Measurements from ENCODE around the gene LBX1. TPM values are rescaled to one million over a fixed set of nuclear protein-coding genes. Genes with fewer than 3 reads are reported as not detected.

LBX1 gene
- total RNA-seq, 1 experiment from 2014 or later: 0.15 TPM

GRCh38 chr10:101256387-101256786 is 27.1 kb upstream of the LBX1 start:
- intact Hi-C loops (cut with micrococcal nuclease; ENCODE audit: unreplicated experiment): no loop called here
- Histone ChIP-seq H3K4me1 (ENCODE audit: control insufficient read depth, insufficient read depth, low read length) (no peaks in the 10 kb centered on the region), H3K36me3 (ENCODE audit: control insufficient read depth, insufficient read depth, low read length) (no peaks in the 10 kb centered on the region), H3K9me3 (ENCODE audit: control insufficient read depth, insufficient read depth, low read depth, low read length) (peaks cover 6% of the 10 kb centered on the region; the same call in 1 of the 2 replicates), H3K4me3 (ENCODE audit: low read depth in 2 of 2, low read length in 2 of 2) (no peak overlapping the region), H3K27ac (ENCODE audit: low read length) (no peak overlapping the region), H3K27me3 (ENCODE audit: control insufficient read depth, insufficient read depth, low read length) (no peaks in the 10 kb centered on the region)
- ATAC-seq (no peak), DNase-seq (ENCODE audit: low read depth, low spot score) (no peak)
- ChIA-PET CTCF (no interaction called here), POLR2A (no interaction called here)
- TF ChIP-seq REST (IDR thresholded peaks at IDR 0.05; ENCODE audit: insufficient read depth in 1 of 2, low read depth in 2 of 2, low read length in 1 of 2): no peak
- no peak for TF ChIP-seq POLR2AphosphoS5 (IDR thresholded peaks at IDR 0.05; ENCODE audit: low read depth, low read length)
- no peak for TF ChIP-seq CTCF (IDR thresholded peaks at IDR 0.05)
- no peak for TF ChIP-seq SIN3A (IDR thresholded peaks at IDR 0.05; ENCODE audit: borderline replicate concordance, insufficient read depth, low read depth, low read length)
- TF ChIP-seq TCF7L2 (IDR thresholded peaks at IDR 0.05; ENCODE audit: low read depth, low read length): no peak
- no TSS peak for BruUV-seq (replicated peaks)
- in situ Hi-C loops (cut with HindIII; ENCODE audit: low pct_unique_long_range_greater_than_20kb, low sequenced_read_pairs): no loop called here

- no TSS peak for BruUV-seq (replicated peaks)
- in situ Hi-C loops (cut with HindIII; ENCODE audit: low pct_unique_long_range_greater_than_20kb, low sequenced_read_pairs): no loop called here
- POLR2A ChIA-PET: no interaction called here
- Histone ChIP-seq H3K4me1 (ENCODE audit: control insufficient read depth, insufficient read depth, low read length) (no peaks in the 10 kb centered on the region), H3K27ac (ENCODE audit: low read length) (no peak overlapping the region), H3K27me3 (ENCODE audit: control insufficient read depth, insufficient read depth, low read length) (peaks cover 14% of the 10 kb centered on the region), H3K9me3 (ENCODE audit: control insufficient read depth, insufficient read depth, low read depth, low read length) (no peaks in the 10 kb centered on the region), H3K36me3 (ENCODE audit: control insufficient read depth, insufficient read depth, low read length) (no peaks in the 10 kb centered on the region), H3K4me3 (ENCODE audit: low read depth in 2 of 2, low read length in 2 of 2) (no peak overlapping the region)
- DNase-seq (ENCODE audit: low read depth, low spot score) (no peak), ATAC-seq (0 out of 2 replicates have a peak, but pooled peaks have one; percentile 15)
- TF ChIP-seq SIN3A (IDR thresholded peaks at IDR 0.05; ENCODE audit: borderline replicate concordance, insufficient read depth, low read depth, low read length) (no peak), REST (IDR thresholded peaks at IDR 0.05; ENCODE audit: insufficient read depth in 1 of 2, low read depth in 2 of 2, low read length in 1 of 2) (no peak), TCF7L2 (IDR thresholded peaks at IDR 0.05; ENCODE audit: low read depth, low read length) (no peak), CTCF (IDR thresholded peaks at IDR 0.05) (no peak), POLR2AphosphoS5 (IDR thresholded peaks at IDR 0.05; ENCODE audit: low read depth, low read length) (no peak)
- intact Hi-C loops (cut with micrococcal nuclease; ENCODE audit: unreplicated experiment): no loop called here
- CTCF ChIA-PET: no interaction called here
Observed at GRCh38 chr10:101250136-101250535, 20.9 kb upstream of the LBX1 start.
